Mesenteric fat pad (tissue), 1 donor: ENCODE measurements around the gene SLC9A2. TPM values are rescaled to one million over a fixed set of nuclear protein-coding genes. Genes with fewer than 3 reads are reported as not detected.

Experiments used
- DNase-seq: peaks from one replicate; pipeline ENCODE4 v3.0.0-alpha.2; 2020; ENCODE audit warnings: low spot score
- long read RNA-seq: library from polyadenylated mRNA; unstranded; transcript quantifications from one replicate; pipeline ENCODE4 v2.0.0, GENCODE V29; 2020
- total RNA-seq: library from RNA; stranded (reverse); fragmentation: NEBNext Ultra II Directional; extraction: Animal tissue kit (Norgen Biotek cat#: 25700); gene quantifications from one replicate; pipeline ENCODE4 v1.2.1, GENCODE V29; 2021
- donor health status: DM: yes; HTN: yes; CAD: no.

SLC9A2 gene
- not detected for total RNA-seq
- long read RNA-seq: 0 reads

- DNase-seq: no peak
Measured at GRCh38 chr2:102619414-102620319, at the start of gene SLC9A2. SLC9A2 (plus strand) TSS chr2:102619553; CDS start chr2:102619849, 296 bp downstream.

- DNase-seq: no peak
Measured at GRCh38 chr2:102575888-102576287, 43.5 kb upstream of the SLC9A2 start.

GRCh38 chr2:102578376-102578775 lies 41.0 kb upstream of the SLC9A2 start:
- no peak for DNase-seq

GRCh38 chr2:102581911-102582310 lies 37.4 kb upstream of the SLC9A2 start:
- no peak for DNase-seq

- DNase-seq: no peak
Measured at GRCh38 chr2:102582845-102583244, 36.5 kb upstream of the SLC9A2 start.

GRCh38 chr2:102585847-102586404 lies 33.4 kb upstream of the SLC9A2 start:
- no peak for DNase-seq

- DNase-seq: no peak
Measured at GRCh38 chr2:102588213-102588939, 31.0 kb upstream of the SLC9A2 start.

GRCh38 chr2:102589444-102589843 lies 29.9 kb upstream of the SLC9A2 start:
- DNase-seq: no peak

- DNase-seq: no peak
Measured at GRCh38 chr2:102591491-102592045, 27.8 kb upstream of the SLC9A2 start.

- DNase-seq: no peak
Measured at GRCh38 chr2:102592601-102593000, 26.8 kb upstream of the SLC9A2 start.

- no peak for DNase-seq
Measured at GRCh38 chr2:102593516-102593915, 25.8 kb upstream of the SLC9A2 start.

GRCh38 chr2:102594445-102595016 lies 24.8 kb upstream of the SLC9A2 start:
- no peak for DNase-seq

- DNase-seq: no peak
Measured at GRCh38 chr2:102597788-102598187, 21.6 kb upstream of the SLC9A2 start.

GRCh38 chr2:102599486-102599885 lies 19.9 kb upstream of the SLC9A2 start:
- DNase-seq: no peak

GRCh38 chr2:102601730-102602129 lies 17.6 kb upstream of the SLC9A2 start:
- no peak for DNase-seq

GRCh38 chr2:102603904-102604303 lies 15.4 kb upstream of the SLC9A2 start:
- no peak for DNase-seq

- DNase-seq: no peak
Measured at GRCh38 chr2:102604769-102605168, 14.6 kb upstream of the SLC9A2 start.

GRCh38 chr2:102606353-102606752 lies 13.0 kb upstream of the SLC9A2 start:
- DNase-seq: no peak

GRCh38 chr2:102615620-102616436 lies 3.5 kb upstream of the SLC9A2 start:
- no peak for DNase-seq
